ENCODE measurements around the gene TOX3.

- TF ChIP-seq EP300 (IDR thresholded peaks at IDR 0.05; ENCODE audit: low read depth): no peak
- TF ChIP-seq, protein P1, sequence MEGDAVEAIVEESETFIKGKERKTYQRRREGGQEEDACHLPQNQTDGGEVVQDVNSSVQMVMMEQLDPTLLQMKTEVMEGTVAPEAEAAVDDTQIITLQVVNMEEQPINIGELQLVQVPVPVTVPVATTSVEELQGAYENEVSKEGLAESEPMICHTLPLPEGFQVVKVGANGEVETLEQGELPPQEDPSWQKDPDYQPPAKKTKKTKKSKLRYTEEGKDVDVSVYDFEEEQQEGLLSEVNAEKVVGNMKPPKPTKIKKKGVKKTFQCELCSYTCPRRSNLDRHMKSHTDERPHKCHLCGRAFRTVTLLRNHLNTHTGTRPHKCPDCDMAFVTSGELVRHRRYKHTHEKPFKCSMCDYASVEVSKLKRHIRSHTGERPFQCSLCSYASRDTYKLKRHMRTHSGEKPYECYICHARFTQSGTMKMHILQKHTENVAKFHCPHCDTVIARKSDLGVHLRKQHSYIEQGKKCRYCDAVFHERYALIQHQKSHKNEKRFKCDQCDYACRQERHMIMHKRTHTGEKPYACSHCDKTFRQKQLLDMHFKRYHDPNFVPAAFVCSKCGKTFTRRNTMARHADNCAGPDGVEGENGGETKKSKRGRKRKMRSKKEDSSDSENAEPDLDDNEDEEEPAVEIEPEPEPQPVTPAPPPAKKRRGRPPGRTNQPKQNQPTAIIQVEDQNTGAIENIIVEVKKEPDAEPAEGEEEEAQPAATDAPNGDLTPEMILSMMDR (IDR thresholded peaks at IDR 0.05): no peak
- TF ChIP-seq POLR2A (IDR thresholded peaks at IDR 0.05): no peak
- TF ChIP-seq POLR2AphosphoS5 (IDR thresholded peaks at IDR 0.05): no peak
These were observed 13.6 kb downstream of the TOX3 start for GRCh38 chr16:52533296-52533695.
